Coronary artery (tissue), 2 donors: ENCODE measurements around the gene CASZ1.
A peak's percentile ranks its signal among the peaks of the same experiment; 100 is the strongest.

Experiments
- DNase-seq: peaks from one replicate; pipeline ENCODE4 v3.0.0-alpha.2; 2017; ENCODE audit warnings: low spot score
- H3K27ac ChIP-seq, 2 donors: fragments of 200-600 bp; sonication (generic); one replicate each; pipeline ENCODE4 v1.5.1; 2016 to 2019
- H3K4me3 ChIP-seq: fragments of 200-600 bp; sonication (generic); 2 replicates; pipeline ENCODE4 v1.5.1; 2016; ENCODE audit warnings: mild to moderate bottlenecking, moderate library complexity
- CTCF ChIP-seq: fragments of 200-600 bp; sonication (generic); IDR thresholded peaks from one replicate; pipeline ENCODE4 v1.5.1; 2019; ENCODE audit warnings: antibody characterized with exemption

CASZ1 gene

GRCh38 chr1:10794724-10795275 is 1.6 kb downstream of the CASZ1 start:
- no peak for DNase-seq
- Histone ChIP-seq H3K27ac (peak overlapping the region in 1 of 2 donors; percentile 75), H3K4me3 (peak overlapping the region; percentile 85)
- no peak for TF ChIP-seq CTCF

GRCh38 chr1:10793129-10793651 is 3.3 kb downstream of the CASZ1 start:
- Histone ChIP-seq H3K27ac (no peak overlapping the region), H3K4me3 (peak overlapping the region; percentile 85)
- TF ChIP-seq CTCF, result no peak
- no peak for DNase-seq

GRCh38 chr1:10791105-10791951 is 5.1 kb downstream of the CASZ1 start:
- Histone ChIP-seq H3K4me3 (no peak overlapping the region), H3K27ac (no peak overlapping the region)
- TF ChIP-seq CTCF, result no peak
- DNase-seq, result no peak

GRCh38 chr1:10789803-10790702 is 6.4 kb downstream of the CASZ1 start:
- H3K27ac ChIP-seq, result no peak overlapping the region
- no peak for TF ChIP-seq CTCF
- no peak for DNase-seq
- no peak overlapping the region for H3K4me3 ChIP-seq

- Histone ChIP-seq H3K4me3 (no peak overlapping the region), H3K27ac (no peak overlapping the region)
- no peak for DNase-seq
- no peak for TF ChIP-seq CTCF
Measured at GRCh38 chr1:10789047-10789791, 7.2 kb downstream of the CASZ1 start.

- Histone ChIP-seq H3K4me3 (peak overlapping the region; percentile 43), H3K27ac (no peak overlapping the region)
- peak; percentile 29 for TF ChIP-seq CTCF
- no peak for DNase-seq
Measured at GRCh38 chr1:10788592-10789006, 7.8 kb downstream of the CASZ1 start.
